ENCODE data around the gene GALNTL6.

GALNTL6 gene

GRCh38 chr4:172648471-172648870, 835.3 kb downstream of the GALNTL6 start:
- TF ChIP-seq CTCF (IDR thresholded peaks at IDR 0.05; ENCODE audit: low read depth, low read length), result no peak
- DNase-seq (ENCODE audit: extremely low read depth, low read depth), result no peak

- no peak for TF ChIP-seq CTCF (IDR thresholded peaks at IDR 0.05; ENCODE audit: low read depth, low read length)
- no peak for DNase-seq (ENCODE audit: extremely low read depth, low read depth)
Observed at GRCh38 chr4:172649143-172649542, 835.9 kb downstream of the GALNTL6 start.

DNA sequence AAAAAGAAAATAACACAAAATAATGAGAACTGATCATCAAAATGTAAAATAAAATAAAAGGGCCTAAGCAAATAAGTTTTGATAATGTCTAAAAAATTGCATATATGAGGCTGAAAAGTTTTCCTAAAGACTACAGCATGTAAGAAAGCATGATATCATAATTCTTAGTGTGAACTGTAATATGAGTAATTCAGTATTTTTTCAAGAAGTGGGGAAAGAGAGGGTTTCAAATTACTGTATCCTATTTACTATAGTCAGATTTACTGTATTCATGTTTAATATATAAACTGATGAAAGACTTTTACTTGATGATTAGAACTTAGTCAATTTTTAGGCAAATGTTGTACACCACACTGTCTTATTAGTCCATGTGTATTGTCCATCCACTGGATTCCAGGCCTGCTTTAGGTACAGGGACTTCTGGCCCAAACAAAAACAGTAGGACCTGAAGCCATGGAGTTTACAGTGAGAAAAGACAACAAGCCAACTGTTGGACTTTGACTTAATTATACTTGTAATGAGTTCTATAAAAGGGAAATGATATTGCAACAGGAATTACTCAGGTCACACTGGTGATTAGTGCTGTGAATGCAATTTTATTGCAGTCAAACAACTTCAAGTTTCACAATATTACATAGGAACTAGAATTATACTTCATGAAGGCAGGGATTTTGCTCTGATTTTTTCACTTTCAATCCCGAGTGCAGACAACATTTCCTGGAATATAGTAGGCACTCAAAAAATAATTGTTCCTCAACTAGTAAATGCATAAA, 837.7 kb downstream of the GALNTL6 start:
- TF ChIP-seq CTCF (IDR thresholded peaks at IDR 0.05; ENCODE audit: low read depth, low read length), result no peak
- DNase-seq (ENCODE audit: extremely low read depth, low read depth), result no peak

DNA sequence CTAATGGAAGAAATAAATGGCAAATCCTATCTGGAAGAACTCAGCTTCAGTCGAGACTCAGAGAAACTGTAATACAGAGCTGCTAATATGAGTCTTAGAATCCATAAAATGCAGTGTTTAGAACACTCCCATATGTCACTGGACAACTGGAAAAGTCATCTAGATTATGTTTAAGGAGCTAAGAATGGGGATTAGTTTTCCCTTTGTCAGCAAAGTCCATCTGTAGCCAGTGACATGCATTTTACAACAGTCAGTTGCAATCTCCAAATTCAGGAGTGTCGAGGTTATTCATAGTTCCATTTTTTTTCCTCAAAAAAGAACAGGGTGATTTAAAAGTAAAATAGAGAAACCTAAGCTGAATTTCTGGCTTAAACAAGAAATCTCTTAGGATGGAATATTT, 838.8 kb downstream of the GALNTL6 start:
- no peak for TF ChIP-seq CTCF (IDR thresholded peaks at IDR 0.05; ENCODE audit: low read depth, low read length)
- no peak for DNase-seq (ENCODE audit: extremely low read depth, low read depth)

DNA sequence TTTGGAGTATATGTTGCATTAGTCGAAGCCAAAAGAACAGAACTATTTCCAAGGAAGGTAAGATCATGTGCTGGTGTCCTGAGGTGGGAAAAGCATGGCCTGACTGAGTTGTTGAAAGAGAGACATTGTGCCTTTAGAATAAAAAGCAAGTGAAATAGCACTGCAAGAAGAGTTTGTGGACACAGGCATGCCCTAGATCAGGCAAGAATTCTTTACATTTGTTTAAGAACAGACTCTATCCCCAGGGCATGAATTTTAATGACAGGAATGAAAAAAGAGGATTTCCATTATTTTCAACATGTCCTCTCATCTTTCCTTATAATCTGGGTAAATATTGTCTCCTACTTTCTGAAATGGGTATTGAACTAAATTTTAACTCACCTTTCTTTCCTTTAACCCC, 839.2 kb downstream of the GALNTL6 start:
- TF ChIP-seq CTCF (IDR thresholded peaks at IDR 0.05; ENCODE audit: low read depth, low read length), result no peak
- no peak for DNase-seq (ENCODE audit: extremely low read depth, low read depth)

DNA sequence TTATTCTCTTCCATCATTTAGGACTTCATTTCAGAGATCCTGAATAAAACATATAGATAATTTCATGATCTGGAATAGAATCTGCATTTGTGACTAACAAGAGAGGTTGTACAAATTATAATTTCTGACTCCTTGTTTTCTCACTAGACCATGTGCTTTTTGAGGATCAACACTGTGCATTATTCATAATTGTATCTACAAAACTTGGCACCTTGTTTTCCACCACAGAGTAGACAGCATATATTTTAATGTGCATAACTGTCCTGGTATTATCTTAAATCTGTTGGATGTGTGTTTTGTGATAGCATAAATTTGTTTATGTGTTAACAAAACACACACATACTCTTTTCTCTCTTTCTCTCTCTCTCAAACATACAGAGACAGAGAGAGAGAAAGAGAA, 840.5 kb downstream of the GALNTL6 start:
- TF ChIP-seq CTCF (IDR thresholded peaks at IDR 0.05; ENCODE audit: low read depth, low read length), result no peak
- DNase-seq (ENCODE audit: extremely low read depth, low read depth), result no peak

- DNase-seq (ENCODE audit: extremely low read depth, low read depth), result no peak
- TF ChIP-seq CTCF (IDR thresholded peaks at IDR 0.05; ENCODE audit: low read depth, low read length), result no peak
Observed at GRCh38 chr4:172654457-172654856, 841.3 kb downstream of the GALNTL6 start.

Measured in AG09319 (cell line).